GM11168 (cell line): ENCODE data around the gene ARHGAP8.

Source experiments
- in situ Hi-C: fragments of 300-500 bp; cut with MboI; formaldehyde crosslinking; loops from one replicate; pipeline ENCODE4 v1.12.0; 2022; ENCODE audit warnings: low sequenced_read_pairs; ENCODE audit not compliant: unreplicated experiment

ARHGAP8 gene

GRCh38 chr22:44724416-44724815 lies 28.0 kb upstream of the ARHGAP8 start:
- in situ Hi-C loops: no loop called here

DNA sequence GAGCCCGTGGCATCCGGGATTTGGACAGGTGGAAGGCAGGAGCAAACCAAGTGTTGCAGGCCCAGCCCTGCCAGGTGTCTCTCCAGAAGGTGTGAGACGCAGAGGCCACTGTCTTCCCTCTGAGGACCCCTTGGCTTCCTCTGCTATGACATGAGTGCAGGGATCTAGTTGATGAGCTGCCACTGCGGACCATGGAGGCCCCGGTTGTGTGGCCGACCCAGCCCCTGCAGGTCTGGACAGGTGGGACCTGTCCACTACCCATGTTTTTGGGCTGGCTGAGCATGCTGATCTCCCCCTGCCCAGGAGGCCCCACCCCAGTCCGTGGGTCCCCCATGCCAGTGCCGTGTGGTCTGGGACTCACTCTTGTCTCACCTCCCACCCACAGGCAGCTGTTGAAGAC lies 27.5 kb upstream of the ARHGAP8 start:
- in situ Hi-C loops: no loop called here

DNA sequence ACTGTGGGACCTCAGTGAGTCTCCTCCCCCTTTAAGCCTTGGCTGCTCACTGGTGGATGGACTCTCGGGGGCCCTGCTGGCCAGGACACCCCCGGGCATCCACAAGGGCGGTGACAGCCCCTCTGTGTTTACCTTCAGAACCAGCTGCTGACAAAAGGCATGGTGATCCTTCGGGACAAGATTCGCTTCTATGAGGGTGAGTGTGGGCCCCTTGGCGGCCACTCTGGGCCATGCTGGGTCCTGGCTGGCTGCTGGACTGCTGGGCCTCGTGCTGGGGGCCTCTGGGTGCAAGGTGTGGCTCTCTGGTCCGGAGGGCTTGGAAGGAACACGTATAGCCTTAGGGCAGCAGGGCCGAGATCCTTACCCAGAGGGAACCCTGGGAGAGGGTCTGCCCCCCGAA lies 25.9 kb upstream of the ARHGAP8 start:
- in situ Hi-C loops: no loop called here

DNA sequence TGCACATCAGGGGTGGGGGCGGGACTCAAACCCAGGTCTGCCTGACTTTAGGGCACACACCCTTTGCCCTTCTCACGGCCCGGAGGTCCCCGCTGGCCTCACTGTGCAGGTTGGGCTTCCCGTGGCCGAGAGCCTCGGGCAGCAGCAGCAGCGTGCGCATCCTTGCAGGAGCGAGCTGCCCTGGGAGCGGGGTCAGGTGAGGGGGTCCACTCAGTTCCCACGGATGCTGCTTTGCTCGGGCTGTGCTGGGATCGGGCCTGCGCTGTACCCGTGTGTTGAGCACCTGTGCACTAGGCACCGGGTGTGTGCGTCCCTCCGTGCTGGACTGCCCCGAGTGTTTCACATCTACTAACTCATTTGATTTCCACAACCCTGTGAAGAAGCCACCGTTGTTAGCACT lies 25.2 kb upstream of the ARHGAP8 start:
- in situ Hi-C loops: no loop called here

DNA sequence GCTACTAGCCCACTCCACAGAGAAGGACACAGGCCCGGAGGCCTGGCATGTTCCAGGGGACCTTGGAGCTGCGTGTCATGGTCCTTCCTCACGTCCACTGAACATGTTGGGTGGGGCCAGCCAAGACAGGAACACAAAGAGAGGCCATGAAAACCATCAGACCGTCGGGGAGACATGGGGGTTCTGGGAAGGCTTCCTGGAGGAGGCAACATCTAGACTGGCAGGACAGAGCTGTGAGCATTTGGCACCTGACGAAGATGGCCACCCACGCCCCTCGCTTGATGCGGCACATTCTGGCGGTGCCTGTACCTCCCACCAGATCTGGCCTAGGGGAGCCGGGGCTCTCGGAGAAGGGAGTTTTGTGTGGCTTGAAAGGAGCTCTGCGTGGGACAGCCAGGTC lies 24.7 kb upstream of the ARHGAP8 start:
- in situ Hi-C loops: no loop called here

DNA sequence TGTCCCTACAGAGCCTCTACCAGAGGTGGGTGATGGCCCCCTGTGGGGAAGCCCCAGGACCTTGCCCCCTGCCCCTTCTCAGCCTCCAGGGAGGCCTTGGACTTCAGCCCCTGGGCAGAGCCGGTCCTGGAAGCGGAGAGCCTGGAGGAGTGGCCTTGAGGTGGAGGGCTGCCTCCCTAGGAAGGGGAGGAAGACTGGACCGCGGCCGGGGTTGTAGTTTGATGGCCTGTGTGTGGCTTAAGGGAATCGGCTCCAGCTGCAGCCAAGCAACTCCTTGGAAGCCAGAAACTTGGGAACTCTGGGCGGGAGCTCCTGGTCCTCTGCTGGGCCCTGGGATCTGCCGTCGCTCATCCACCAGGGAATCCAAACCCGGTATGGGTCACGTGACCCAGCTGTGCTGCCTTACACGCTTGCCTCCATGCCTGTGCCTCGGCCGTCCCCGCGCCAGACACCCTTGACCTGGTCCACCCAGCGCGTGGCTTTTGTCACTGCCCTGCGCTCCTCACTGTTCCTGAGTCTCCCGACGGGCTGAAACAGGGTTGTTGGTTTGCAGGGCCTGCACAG lies 23.5 kb upstream of the ARHGAP8 start:
- in situ Hi-C loops: no loop called here

- in situ Hi-C loops: no loop called here
These were observed 22.9 kb upstream of the ARHGAP8 start for GRCh38 chr22:44729391-44730021.

DNA sequence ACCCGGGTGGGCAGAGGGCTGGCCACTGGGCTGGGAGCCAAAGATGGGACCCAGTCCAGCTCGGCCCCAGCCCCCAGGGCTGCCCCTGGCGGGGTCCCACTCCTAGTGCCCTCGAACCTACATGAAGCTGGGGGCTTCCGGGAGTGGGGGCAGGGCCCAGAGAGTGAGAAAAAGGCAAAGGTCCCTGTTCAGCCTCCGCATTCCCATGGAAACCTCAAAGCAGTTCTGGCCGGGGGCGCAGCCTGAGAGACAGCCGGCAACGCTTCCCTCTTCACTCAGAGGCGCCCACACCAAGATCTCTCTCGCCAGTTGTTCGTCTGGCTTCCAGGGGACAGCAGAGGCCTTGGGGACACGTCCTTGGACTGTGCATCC lies 22.4 kb upstream of the ARHGAP8 start:
- in situ Hi-C loops: no loop called here

DNA sequence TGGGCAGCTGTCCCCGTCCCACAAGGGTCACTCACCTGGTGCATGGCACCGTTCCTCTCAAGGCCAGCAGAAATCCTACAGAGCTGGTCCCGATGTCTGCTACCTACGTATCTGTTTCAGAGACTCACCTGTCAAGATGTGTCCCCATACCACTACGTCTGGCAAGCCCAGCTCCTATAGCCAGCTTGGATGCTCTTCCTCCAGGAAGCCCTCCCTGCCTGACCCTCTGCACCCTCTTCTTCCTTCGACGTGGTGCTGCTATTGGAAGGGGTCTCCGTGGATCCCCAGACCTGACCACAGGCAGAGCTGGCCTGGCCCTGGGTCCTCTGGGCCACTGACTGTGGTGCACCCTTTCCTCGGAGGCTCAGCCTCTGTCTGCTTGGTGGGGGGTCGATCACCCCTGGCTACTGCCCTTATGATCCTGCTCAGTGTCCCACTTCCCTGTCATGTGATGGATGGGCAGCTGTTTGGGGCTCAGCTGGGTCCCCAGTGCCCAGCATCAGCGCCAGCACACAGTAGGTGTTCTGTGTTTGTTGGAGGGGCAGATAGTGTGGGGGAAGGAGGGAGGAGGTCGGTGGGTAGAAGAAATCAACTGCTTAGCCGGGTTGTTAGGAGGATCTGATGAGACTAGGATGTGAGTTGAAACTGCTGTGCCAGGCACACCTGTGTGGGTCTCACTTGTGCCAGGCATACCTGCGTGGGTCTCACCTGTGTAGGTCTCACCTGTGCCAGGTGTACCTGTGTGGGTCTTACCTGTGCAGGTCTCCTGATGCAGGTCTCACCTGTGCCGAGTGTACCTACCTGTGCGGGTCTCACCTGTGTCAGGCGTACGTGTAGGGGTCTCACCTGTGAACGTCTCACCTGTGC lies 21.7 kb upstream of the ARHGAP8 start:
- in situ Hi-C loops: no loop called here

DNA sequence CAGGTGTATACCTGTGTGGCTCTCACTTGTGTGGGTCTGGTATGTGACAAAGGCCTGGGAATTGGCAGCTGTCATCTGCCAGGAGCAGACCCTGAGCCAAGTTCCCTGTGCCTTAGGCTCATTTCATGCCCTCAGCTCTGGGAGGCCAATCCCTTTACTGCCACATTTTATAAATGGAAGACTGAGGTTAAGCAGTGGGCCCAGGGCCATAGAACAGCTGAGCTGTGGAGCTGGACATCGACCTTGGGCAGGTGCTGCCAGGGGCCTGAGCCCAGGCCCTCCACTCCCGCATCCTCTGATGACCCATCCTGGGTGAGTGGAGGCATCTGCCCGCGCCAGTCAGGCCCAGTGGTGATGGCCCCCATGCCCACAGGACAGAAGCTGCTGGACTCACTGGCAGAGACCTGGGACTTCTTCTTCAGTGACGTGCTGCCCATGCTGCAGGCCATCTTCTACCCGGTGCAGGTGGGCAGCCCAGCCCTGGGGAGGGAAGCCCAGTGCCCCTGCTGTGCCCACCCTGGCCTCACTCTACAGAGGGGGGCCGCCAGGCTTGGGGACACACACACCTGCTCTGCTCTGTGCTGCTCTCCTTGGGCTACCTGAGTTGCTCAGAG lies 20.9 kb upstream of the ARHGAP8 start:
- in situ Hi-C loops: no loop called here

DNA sequence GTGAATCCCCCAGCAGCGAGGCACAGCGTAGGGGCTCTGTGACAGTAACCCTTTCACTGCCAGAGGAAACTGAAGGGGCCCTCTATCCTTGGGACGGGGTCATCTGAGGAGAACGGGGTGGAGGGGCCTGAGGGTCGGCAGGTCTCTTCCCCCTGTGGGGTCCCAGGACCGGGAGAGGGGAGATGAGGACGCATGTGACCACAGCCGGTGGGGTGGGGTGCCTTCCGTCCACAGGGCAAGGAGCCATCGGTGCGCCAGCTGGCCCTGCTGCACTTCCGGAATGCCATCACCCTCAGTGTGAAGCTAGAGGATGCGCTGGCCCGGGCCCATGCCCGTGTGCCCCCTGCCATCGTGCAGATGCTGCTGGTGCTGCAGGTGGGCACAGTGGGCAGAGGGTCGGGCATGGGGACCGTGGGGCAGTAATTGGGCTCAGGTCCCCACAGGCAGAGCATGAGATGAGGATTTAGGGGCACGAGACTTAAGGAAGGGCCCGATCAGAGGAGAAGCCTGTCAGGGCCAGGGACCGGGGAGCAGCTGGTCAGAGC lies 20.3 kb upstream of the ARHGAP8 start:
- in situ Hi-C loops: no loop called here

- in situ Hi-C loops: no loop called here
These were observed 19.7 kb upstream of the ARHGAP8 start for GRCh38 chr22:44732661-44733060.

GRCh38 chr22:44733426-44734106 lies 18.8 kb upstream of the ARHGAP8 start:
- in situ Hi-C loops: no loop called here

GRCh38 chr22:44734278-44734677 lies 18.1 kb upstream of the ARHGAP8 start:
- in situ Hi-C loops: no loop called here

- in situ Hi-C loops: no loop called here
These were observed 17.4 kb upstream of the ARHGAP8 start for GRCh38 chr22:44734801-44735517.

- in situ Hi-C loops: no loop called here
These were observed 16.6 kb upstream of the ARHGAP8 start for GRCh38 chr22:44735518-44736428.

- in situ Hi-C loops: no loop called here
These were observed 15.6 kb upstream of the ARHGAP8 start for GRCh38 chr22:44736581-44737405.
